A172 (cell line): ENCODE results near the gene CEP76. TPM values are rescaled to one million over a fixed set of nuclear protein-coding genes. Genes with fewer than 3 reads are reported as not detected.
A peak's percentile ranks its signal among the peaks of the same experiment; 100 is the strongest.

ENCODE experiments used
- DNase-seq: peaks from one replicate; pipeline ENCODE4 v3.0.0-alpha.2; 2015; ENCODE audit warnings: low spot score
- total RNA-seq: library from RNA; depleted of rRNA; stranded (reverse); fragments of >200 nt; shearing (Covaris generic); gene quantifications from 2 replicates; pipeline ENCODE4 v1.2.3, GENCODE V29; 2014

Gene CEP76
- total RNA-seq, 1 experiment from 2014 or later, result 31.3 TPM

DNA sequence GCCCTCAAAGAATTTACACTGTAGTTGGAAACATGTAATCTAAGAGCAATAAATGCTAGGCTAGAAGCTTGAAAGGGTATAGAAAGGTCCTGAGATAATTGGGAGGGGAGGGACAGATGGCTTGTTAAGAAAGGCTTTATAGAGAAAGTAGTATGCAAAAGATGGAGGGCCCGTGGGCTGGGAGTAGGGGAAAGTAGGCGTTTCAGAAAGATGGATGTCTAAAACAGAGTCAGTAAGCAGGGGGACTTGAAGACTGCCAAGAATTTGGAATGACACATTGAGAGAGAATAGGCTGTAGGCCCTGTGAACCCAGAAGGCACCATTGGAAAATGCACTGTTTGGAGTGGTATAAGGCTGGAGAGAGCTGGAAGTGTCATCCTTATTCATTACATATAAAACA is 1.1 kb upstream of the CEP76 start:
- DNase-seq, result peak; percentile 23

DNA sequence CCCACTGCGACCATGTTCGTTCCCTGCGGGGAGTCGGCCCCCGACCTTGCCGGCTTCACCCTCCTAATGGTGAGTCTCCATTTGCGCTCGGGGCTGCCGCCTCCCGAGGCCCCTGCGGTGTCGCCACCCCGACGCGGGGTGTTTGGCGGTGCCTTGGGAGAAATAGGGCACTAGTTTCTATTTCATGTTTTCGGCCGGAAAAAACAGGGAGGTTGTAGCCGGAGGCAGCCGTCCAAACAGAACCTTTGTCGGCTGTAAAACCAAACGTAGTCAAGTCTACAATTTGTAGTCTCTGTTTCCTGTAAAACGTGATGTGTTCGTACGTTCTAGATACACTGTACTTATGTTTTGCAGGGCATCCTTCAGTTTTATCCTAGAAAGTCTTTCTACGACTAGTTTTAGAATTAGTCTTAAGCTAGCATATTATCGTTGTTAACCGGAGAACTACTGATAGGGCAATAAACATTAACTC is 609 bp upstream of the CEP76 start:
- DNase-seq, result peak; percentile 14

DNA sequence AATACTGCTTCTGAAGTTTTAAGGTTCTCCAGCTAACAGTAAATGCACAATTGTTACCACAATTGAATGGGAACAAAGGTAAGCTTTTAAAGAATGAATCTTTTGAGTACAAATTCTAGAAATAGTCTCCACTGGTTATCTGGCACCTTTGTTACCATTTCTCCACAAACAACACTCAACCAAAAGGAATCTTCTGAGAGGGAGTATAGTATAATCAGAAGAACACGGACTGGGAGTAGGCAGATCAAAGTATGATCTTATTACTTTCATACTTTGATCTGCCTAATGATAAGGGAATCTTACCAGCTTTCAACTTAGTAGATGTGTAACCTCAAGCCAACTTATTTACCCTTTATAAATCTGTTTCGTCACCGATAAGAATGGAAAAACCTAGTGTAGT is 1.4 kb downstream of the CEP76 start:
- no peak for DNase-seq

GRCh38 chr18:12699747-12700146 is 2.8 kb downstream of the CEP76 start:
- DNase-seq, result no peak

DNA sequence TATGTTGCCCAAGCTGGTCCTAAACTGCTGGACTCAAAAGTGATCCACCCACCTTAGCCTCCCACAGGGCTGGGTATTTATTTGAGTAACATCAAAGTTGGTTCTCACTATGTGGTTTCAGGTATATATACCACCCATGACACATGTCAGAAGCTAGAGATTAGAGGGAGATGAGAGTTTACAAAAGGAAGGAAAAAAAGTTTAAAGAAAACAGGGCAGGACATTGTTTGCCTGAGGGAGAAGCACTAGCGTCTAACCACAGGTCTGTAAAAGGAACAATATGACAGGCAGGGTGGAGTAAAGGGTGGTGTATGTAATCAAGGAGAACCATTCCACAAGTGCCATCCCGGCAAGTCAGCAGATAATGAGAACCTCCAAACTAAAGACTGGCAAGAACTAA is 8.5 kb downstream of the CEP76 start:
- peak; percentile 57 for DNase-seq

DNA sequence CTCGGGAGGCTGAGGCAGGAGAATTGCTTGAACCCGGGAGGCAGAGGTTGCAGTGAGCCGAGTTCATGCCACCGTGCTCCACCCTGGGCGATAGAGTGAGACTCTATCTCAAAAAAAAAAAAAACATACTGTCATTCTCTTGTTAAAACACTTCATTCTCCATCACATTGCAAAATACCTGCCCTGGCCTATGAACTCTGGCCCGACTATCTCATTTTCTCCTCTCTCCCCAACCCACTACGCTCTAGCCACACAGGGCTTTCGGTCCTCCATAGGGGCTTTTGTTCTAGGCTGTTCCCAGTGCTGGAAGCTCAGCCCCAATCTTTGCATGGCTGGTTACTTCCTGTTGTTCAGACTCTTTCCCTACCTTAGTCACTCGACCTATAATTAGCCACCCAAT is 10.3 kb downstream of the CEP76 start:
- no peak for DNase-seq

DNA sequence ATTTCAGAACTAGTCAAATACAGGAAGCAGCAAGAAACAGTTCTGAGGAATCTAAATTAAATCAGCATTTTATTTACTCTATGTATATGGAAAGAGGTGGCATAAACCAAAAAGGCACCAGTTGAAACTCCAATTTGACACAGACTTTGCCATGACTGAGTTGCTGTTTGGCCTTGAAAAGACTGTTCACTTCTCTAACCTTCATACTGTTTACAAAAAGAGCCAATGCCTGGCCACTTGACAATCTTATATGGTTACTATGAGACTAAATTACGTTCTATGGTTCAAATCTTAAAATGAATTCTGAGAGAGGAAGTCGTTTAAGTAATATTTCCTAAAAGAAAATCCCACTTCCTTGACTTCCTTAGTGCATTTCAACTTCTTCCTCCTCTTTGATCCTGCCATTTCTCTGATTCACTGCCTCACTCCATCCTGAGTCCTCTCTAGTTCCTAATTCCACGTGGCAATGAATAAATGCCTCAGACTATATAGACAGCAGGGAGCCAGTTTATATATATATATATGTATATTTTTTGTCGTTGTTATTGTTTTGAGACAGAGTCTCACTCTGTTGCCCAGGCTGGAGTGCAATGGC is 13.2 kb downstream of the CEP76 start:
- DNase-seq, result no peak

DNA sequence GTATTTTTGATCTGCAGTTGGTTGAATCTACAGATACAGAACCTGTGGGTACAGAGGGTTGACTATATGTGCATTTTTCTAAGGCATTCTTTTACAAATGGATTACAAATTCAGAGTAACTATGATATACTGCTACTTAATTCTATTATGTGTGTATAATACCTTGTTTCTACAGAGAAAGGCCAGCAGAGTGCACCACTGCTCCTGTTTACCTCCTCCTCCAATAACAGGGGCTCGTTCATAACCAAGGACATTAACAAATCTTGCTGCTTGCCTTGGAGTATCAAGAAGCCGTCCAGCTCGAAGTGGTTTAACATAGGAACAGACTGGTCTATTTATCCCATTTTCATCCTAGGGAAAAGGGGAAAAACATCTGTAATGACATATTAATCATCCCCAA is 16.4 kb downstream of the CEP76 start:
- peak; percentile 27 for DNase-seq

DNA sequence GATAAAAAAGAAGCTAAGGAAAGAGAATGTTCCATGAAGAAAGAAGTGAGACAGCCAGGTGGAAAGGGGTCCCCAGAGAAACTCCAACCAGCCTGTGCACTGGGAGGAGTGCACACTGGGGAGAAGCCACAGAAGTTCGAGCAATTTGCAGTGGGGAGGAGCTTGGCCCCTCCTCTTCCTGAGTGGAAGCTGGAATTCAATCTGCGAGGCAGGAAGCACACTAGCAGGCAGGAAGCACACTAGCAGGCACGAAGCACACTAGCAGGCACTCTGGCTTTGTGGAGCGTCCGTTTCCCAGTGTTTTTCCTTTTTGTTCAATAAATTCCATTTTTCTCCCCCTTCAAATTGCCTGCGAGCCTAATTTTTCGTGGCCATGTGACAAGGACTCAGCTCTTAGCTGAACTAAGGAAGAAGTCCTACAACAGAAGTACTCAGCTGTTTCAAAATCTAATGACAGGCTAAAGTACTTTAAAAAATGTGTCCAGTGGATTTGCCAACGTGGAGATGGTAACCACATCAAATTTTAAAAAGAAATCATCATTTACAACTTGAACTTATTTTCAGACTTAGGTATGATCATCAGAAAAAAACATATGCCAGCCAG is 23.2 kb downstream of the CEP76 start:
- peak; percentile 68 for DNase-seq

GRCh38 chr18:12668041-12668440 is 34.5 kb downstream of the CEP76 start:
- no peak for DNase-seq

- peak; percentile 79 for DNase-seq
These were observed 42.5 kb downstream of the CEP76 start for GRCh38 chr18:12659904-12660605.

- DNase-seq, result no peak
These were observed 43.9 kb downstream of the CEP76 start for GRCh38 chr18:12658426-12659138.

- DNase-seq, result peak; percentile 44
These were observed 44.7 kb downstream of the CEP76 start, which contains the start of gene SPIRE1 for GRCh38 chr18:12657684-12658425. SPIRE1 (minus strand) TSS chr18:12658107; CDS start chr18:12657866, 241 bp downstream.

- DNase-seq, result no peak
These were observed 45.4 kb downstream of the CEP76 start for GRCh38 chr18:12656938-12657683.

GRCh38 chr18:12656605-12656937 is 46.0 kb downstream of the CEP76 start:
- DNase-seq, result no peak

DNA sequence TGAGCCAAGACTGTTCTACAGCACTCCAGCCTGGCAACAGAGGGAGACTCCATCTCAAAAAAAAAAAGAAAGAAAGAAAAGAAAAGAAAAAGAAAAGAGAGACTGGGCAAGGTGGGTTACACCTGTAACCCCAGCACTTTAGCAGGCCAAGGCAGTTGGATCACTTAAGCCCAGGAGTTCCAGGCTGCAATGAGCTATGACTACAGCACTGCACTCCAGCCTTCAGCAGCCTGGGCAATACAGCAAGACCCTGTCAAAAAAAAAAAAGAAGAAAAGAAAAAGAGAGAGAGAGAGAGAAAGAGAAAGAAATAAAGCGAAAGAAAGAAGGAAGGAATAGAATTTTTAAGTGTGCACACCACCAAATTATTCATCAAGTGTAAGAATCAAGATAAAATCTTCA is 47.6 kb downstream of the CEP76 start:
- DNase-seq, result no peak

- DNase-seq, result peak; percentile 57
These were observed 49.6 kb downstream of the CEP76 start for GRCh38 chr18:12652861-12653401.

DNA sequence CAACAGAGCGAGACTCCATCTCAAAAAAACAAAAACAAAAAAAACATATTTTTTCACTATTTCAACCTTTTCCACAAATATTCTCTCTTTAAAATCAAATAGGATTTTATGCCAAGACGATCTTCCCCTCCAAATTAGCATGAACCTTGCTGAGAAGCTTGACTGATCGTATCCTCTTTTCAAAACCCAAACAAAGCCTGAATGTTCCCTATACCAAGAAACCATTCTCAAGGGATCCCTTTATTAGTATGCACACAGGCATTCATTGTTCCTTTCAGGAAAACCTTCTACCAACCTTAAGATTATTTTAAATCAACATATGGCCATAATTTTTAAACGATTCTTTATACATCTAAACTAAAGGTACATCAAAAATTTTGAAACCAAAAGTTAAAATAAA is 50.9 kb downstream of the CEP76 start:
- DNase-seq, result no peak

- DNase-seq, result no peak
These were observed 54.8 kb downstream of the CEP76 start for GRCh38 chr18:12647773-12648172.

DNA sequence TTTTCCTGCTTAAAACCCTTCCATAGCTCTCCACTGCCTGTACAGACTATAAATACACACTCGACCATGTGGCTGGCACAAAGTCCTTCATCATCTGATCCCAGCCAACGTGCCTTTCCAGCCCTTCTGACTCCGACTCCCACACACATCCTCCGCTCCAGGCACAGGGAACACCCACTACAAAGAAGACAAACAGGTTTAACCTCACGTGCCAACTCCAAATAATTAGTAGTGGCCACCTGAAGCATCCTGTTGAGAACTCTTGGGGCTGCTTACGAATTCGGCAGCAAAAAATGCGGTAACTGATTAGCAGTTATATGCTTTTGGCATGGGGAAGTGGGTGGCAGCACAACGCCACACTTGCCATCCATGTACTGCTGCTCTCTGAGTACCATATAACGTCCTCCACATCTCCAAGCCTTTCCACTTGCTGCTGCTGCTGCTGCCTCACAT is 56.7 kb downstream of the CEP76 start:
- peak; percentile 29 for DNase-seq

GRCh38 chr18:12645254-12645653 is 57.3 kb downstream of the CEP76 start:
- DNase-seq, result no peak
